ENCODE measurements around the gene NUDT9. TPM values are rescaled to one million over a fixed set of nuclear protein-coding genes. Genes with fewer than 3 reads are reported as not detected.
"Not testable (repeated sequence)": the region's sequence is repeated elsewhere in the genome, so short reads cannot be mapped to it uniquely, and the experiment has no call there.

NUDT9 gene
- total and polyA plus RNA-seq, 2 donors (not counting 1 experiment from before 2014, with no cell fraction given) = 18.8 to 29.2 TPM

DNA sequence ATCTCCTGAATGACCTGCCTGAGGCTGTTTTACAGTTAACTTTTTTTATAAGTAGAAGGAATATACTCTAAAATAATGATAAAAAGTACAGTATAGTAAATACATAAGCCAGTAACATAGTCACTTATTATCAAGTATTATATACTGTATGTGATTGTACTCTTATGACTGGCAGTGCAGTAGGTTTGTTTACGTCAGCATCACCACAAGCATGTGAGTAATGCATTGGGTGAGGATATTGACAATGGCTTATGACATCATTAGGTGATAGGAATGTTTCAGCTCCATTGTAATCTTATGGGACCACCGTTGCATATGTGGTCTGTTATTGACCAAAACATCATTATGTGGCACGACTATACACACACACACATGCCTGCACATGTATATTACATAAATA, 20.5 kb downstream of the NUDT9 start:
- no peak overlapping the region for H2AFZ ChIP-seq (ENCODE audit: low read length)
- H3K4me2 ChIP-seq (ENCODE audit: extremely low read depth, insufficient read depth, low read length) = no peak overlapping the region
- H3K9ac ChIP-seq (ENCODE audit: insufficient read depth, low read length) = no peak overlapping the region
- H3K79me2 ChIP-seq (ENCODE audit: control insufficient read depth, insufficient read depth, low read length) = no peaks in the 10 kb centered on the region
- H4K20me1 ChIP-seq (ENCODE audit: control insufficient read depth, extremely low read depth, insufficient read depth, low read length) = no peaks in the 10 kb centered on the region
- H3K36me3 ChIP-seq (ENCODE audit: control insufficient read depth, insufficient read depth, low read length) = no peaks in the 10 kb centered on the region
- no peak overlapping the region for H3K4me3 ChIP-seq (replicated peaks in 1 of 4; ENCODE audit: control extremely low read depth in 1 of 4, insufficient read depth in 1 of 4, low read depth in 3 of 4, low read length in 4 of 4)
- TF ChIP-seq, protein P1, sequence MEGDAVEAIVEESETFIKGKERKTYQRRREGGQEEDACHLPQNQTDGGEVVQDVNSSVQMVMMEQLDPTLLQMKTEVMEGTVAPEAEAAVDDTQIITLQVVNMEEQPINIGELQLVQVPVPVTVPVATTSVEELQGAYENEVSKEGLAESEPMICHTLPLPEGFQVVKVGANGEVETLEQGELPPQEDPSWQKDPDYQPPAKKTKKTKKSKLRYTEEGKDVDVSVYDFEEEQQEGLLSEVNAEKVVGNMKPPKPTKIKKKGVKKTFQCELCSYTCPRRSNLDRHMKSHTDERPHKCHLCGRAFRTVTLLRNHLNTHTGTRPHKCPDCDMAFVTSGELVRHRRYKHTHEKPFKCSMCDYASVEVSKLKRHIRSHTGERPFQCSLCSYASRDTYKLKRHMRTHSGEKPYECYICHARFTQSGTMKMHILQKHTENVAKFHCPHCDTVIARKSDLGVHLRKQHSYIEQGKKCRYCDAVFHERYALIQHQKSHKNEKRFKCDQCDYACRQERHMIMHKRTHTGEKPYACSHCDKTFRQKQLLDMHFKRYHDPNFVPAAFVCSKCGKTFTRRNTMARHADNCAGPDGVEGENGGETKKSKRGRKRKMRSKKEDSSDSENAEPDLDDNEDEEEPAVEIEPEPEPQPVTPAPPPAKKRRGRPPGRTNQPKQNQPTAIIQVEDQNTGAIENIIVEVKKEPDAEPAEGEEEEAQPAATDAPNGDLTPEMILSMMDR (conservative IDR thresholded peaks at IDR 0.05 in 1 of 2, IDR thresholded peaks at IDR 0.05 in 1 of 2; ENCODE audit: low read depth in 1 of 2, low read length in 2 of 2) = no peak
- TF ChIP-seq EZH2 (IDR thresholded peaks at IDR 0.05; ENCODE audit: low read length, missing control alignments) = no peak
- H3K27me3 ChIP-seq (ENCODE audit: control insufficient read depth, insufficient read depth, low read length) = no peaks in the 10 kb centered on the region
- no peaks in the 10 kb centered on the region for H3K4me1 ChIP-seq (ENCODE audit: control insufficient read depth, extremely low read depth, insufficient read depth, low read length)
- peak in 1 of 2 donors; percentile 29 for DNase-seq (ENCODE audit: low read depth in 2 of 2)
- no peaks in the 10 kb centered on the region for H3K9me3 ChIP-seq (ENCODE audit: control insufficient read depth, insufficient read depth, low read depth, low read length)
- H3K27ac ChIP-seq (ENCODE audit: insufficient read depth, low read length) = no peak overlapping the region

- no peak for TF ChIP-seq EZH2 (IDR thresholded peaks at IDR 0.05; ENCODE audit: low read length, missing control alignments)
- TF ChIP-seq, protein P1 (conservative IDR thresholded peaks at IDR 0.05 in 1 of 2, IDR thresholded peaks at IDR 0.05 in 1 of 2; ENCODE audit: low read depth in 1 of 2, low read length in 2 of 2) = no peak
- H2AFZ ChIP-seq (ENCODE audit: low read length) = no peak overlapping the region
- DNase-seq (ENCODE audit: low read depth in 2 of 2) = no peak
- no peaks in the 10 kb centered on the region for H3K9me3 ChIP-seq (ENCODE audit: control insufficient read depth, insufficient read depth, low read depth, low read length)
- no peaks in the 10 kb centered on the region for H3K4me1 ChIP-seq (ENCODE audit: control insufficient read depth, extremely low read depth, insufficient read depth, low read length)
- no peaks in the 10 kb centered on the region for H3K27me3 ChIP-seq (ENCODE audit: control insufficient read depth, insufficient read depth, low read length)
- no peaks in the 10 kb centered on the region for H3K79me2 ChIP-seq (ENCODE audit: control insufficient read depth, insufficient read depth, low read length)
- no peaks in the 10 kb centered on the region for H3K36me3 ChIP-seq (ENCODE audit: control insufficient read depth, insufficient read depth, low read length)
- H3K4me3 ChIP-seq (replicated peaks in 1 of 4; ENCODE audit: control extremely low read depth in 1 of 4, insufficient read depth in 1 of 4, low read depth in 3 of 4, low read length in 4 of 4) = no peak overlapping the region
- no peak overlapping the region for H3K9ac ChIP-seq (ENCODE audit: insufficient read depth, low read length)
- no peak overlapping the region for H3K27ac ChIP-seq (ENCODE audit: insufficient read depth, low read length)
- H3K4me2 ChIP-seq (ENCODE audit: extremely low read depth, insufficient read depth, low read length) = no peak overlapping the region
- H4K20me1 ChIP-seq (ENCODE audit: control insufficient read depth, extremely low read depth, insufficient read depth, low read length) = no peaks in the 10 kb centered on the region
Observed at GRCh38 chr4:87444741-87445140, 22.4 kb downstream of the NUDT9 start.

DNA sequence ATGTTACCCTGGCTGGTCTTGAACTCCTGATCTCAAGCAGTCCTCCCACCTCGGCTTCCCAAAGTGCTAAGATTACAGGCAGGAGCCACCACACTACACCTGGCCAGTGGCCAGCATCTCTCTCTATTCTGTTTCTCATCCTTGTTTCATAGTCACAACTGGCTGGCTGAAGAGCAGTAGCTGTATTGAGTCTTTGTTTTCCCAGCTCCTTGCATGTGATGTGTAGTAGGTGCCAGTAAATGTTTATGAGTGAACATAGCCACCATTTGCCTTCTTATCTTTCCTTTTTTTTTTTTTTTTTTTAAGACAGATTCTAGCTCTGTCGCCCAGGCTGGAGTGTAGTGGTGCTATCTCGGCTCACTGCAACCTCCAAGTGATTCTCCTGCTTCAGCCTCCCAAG, 23.6 kb downstream of the NUDT9 start:
- no peak for DNase-seq (ENCODE audit: low read depth in 2 of 2)

DNA sequence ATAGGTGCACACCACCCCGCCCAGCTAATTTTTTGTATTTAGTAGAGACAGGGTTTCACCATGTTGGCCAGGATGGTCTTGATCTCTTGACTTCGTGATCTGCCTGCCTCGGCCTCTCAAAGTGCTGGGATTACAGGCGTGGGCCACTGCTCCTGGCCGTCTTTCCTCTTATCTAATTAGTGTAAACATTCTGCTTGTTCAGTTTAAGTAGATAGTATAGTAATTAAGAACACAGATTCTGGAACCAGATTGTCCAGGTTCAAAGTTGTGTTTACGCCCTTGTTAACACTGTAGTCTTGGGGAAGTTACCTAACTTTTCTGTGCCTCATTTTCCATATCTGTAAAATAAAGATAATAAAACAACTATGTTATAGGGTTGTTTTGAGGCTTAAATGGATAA, 24.0 kb downstream of the NUDT9 start:
- not testable (repeated sequence) for DNase-seq (ENCODE audit: low read depth in 2 of 2); H3K9me3 ChIP-seq (ENCODE audit: control insufficient read depth, insufficient read depth, low read depth, low read length); H3K27me3 ChIP-seq (ENCODE audit: control insufficient read depth, insufficient read depth, low read length); H3K4me3 ChIP-seq (replicated peaks in 1 of 4; ENCODE audit: control extremely low read depth in 1 of 4, insufficient read depth in 1 of 4, low read depth in 3 of 4, low read length in 4 of 4); H3K4me2 ChIP-seq (ENCODE audit: extremely low read depth, insufficient read depth, low read length); H3K9ac ChIP-seq (ENCODE audit: insufficient read depth, low read length); H3K79me2 ChIP-seq (ENCODE audit: control insufficient read depth, insufficient read depth, low read length); H3K36me3 ChIP-seq (ENCODE audit: control insufficient read depth, insufficient read depth, low read length); H2AFZ ChIP-seq (ENCODE audit: low read length); H4K20me1 ChIP-seq (ENCODE audit: control insufficient read depth, extremely low read depth, insufficient read depth, low read length); H3K4me1 ChIP-seq (ENCODE audit: control insufficient read depth, extremely low read depth, insufficient read depth, low read length); H3K27ac ChIP-seq (ENCODE audit: insufficient read depth, low read length)

More for the DNA sequence above, 23.6 kb downstream of the NUDT9 start:
- Histone ChIP-seq H3K4me2 (ENCODE audit: extremely low read depth, insufficient read depth, low read length) (no peak overlapping the region), H3K36me3 (ENCODE audit: control insufficient read depth, insufficient read depth, low read length) (no peaks in the 10 kb centered on the region), H3K79me2 (ENCODE audit: control insufficient read depth, insufficient read depth, low read length) (no peaks in the 10 kb centered on the region), H4K20me1 (ENCODE audit: control insufficient read depth, extremely low read depth, insufficient read depth, low read length) (no peaks in the 10 kb centered on the region), H3K4me3 (replicated peaks in 1 of 4; ENCODE audit: control extremely low read depth in 1 of 4, insufficient read depth in 1 of 4, low read depth in 3 of 4, low read length in 4 of 4) (no peak overlapping the region), H3K9me3 (ENCODE audit: control insufficient read depth, insufficient read depth, low read depth, low read length) (no peaks in the 10 kb centered on the region), H3K27me3 (ENCODE audit: control insufficient read depth, insufficient read depth, low read length) (no peaks in the 10 kb centered on the region), H2AFZ (ENCODE audit: low read length) (no peak overlapping the region), H3K27ac (ENCODE audit: insufficient read depth, low read length) (no peak overlapping the region), H3K9ac (ENCODE audit: insufficient read depth, low read length) (no peak overlapping the region), H3K4me1 (ENCODE audit: control insufficient read depth, extremely low read depth, insufficient read depth, low read length) (no peaks in the 10 kb centered on the region)
- TF ChIP-seq, protein P1 (conservative IDR thresholded peaks at IDR 0.05 in 1 of 2, IDR thresholded peaks at IDR 0.05 in 1 of 2; ENCODE audit: low read depth in 1 of 2, low read length in 2 of 2) = no peak
- TF ChIP-seq EZH2 (IDR thresholded peaks at IDR 0.05; ENCODE audit: low read length, missing control alignments) = no peak

Data from fibroblast of lung (primary cell).